HG03135 (cell line): ENCODE measurements around the gene KMT2D.
A peak's percentile ranks its signal among the peaks of the same experiment; 100 is the strongest.

Experiments
- ATAC-seq: cut with Tn5 transposase; IDR thresholded peaks from one replicate; pipeline ENCODE4 v1.9.1; 2021; ENCODE audit warnings: mild to moderate bottlenecking, moderate library complexity; ENCODE audit not compliant: unreplicated experiment

The KMT2D gene

DNA sequence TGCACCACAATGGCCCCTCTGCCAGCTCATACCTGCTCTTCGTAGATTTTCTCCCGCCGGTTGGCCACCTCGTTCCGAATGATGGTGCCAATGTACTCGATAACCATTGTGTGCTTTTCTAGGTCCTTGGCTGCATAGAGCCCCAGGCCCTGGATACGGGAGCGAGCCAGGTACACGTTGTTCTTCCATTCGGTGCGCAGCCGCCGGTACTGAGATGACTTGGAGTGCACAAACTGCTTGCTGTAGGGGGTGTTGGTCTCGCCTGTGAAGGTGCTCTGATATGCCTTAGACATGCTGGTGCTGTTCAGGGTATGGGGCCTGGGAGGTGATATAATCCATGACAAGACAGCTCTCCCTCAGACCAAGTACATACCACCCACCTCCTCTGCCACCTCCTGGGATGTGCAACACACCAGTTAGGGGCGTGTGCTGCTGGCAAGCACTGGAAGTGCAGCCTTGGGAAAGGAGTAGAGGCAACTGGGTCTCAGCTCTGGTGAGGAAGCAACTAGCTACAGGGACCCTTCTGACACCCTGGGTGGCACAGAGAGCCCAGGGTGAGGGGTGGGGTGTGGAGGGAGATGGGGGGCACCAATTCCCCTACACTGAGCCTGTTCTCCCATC, 37.9 kb downstream of the KMT2D start:
- no peak for ATAC-seq

DNA sequence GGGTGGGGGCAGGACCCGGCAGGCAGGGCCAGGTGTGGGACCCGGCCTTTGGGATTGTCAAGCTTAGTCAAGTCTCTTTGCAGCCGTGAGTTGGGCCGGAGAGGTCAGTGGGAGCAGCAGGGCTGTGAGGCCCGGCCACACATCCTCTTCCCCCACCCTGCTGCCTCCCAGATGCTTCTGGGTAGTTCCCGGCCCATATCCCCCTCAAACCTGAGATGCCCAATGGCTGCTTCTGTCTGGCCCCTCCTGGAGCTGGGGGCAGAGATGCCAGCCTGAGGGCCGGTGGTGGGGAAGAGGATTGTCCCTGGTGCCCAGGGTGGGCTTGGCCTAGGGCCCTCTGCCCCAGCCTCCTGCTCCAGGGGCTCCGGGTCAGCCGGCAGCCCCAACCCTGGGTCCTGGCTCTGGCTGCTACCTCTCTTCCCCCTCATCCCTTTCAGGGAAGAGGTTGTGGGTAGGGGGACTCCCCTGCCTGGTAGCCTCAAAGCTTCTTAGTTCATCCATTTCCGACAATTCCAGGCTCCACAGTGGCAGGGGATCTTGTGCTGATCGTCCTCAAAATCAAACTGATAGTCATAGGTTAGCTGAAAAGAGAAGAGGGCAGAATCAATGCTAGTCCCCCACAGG, 39.2 kb downstream of the KMT2D start:
- no peak for ATAC-seq

DNA sequence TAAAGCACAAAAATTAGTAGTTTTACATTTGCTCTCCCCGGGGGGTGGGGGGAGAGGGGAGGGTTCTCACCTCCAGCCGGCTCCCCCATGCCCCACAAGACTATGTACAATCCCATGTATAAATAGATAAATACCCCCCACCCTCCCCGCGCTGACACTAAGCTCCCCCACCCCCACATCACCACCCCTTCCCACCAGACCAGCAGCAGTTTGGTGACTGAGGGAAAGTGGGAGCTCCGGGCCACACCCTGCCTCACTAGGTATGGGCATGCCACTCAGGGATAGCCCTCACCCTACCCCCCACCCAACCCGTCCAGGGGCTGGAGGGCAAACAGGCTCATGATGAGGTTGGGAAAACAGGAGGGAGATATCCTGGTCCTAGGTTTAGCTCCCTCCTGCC, 40.2 kb downstream of the KMT2D start:
- ATAC-seq = no peak

DNA sequence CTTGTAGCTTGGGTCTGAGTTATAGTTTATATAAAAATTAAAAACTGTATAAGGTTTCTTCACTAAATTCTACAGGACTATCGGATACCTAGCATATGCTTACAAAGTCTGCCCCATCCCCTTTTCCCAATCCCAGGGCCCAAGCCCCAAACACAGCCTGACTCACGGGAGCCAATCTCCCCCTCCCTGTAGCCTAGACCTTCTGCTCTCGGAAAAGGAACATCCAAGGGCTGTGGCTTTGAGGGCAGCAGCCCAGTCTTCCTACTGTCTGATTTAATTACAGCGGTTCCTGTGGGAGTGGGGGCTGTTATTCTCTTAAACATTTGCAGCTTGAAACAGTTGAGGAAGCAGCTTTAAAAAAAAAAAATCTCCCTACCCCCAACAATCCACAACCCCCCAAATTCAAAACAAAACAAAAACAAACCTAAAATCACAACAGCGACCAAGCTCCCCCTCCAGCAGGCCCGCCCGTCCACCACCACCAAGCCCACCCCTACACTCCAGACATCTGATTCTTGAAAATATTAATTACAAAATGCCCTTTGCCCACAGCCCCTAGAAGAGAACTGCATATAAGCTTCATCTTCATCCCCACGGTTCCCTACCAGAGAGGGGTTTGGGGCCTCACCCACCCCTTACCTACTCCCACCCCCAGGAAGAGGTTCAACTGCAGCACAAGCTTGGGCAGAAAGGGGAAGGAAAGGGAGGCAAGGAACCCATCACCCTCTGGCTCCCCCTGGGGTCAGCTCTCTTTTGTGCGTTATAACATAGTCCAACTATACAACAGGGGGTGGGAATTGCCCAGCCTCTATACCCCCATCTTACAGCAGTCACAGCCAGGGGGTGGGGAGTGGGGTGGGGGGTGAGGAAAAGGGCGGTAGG, 40.9 kb downstream of the KMT2D start:
- ATAC-seq = no peak

DNA sequence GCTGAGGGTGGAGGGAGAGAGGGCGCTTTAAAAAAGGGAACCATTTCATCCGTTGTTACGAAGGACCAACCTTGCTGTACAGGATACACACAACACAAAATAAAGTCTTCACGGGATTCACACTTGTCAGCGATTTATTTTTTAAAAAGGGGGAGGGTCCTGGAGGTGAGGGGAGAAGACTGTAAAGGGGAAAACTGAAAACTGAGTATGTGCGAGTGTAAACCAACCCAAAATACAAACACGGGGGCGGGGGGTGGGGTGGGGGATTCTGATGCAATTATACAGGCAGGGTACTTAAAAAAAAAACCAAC, 41.5 kb downstream of the KMT2D start:
- no peak for ATAC-seq

DNA sequence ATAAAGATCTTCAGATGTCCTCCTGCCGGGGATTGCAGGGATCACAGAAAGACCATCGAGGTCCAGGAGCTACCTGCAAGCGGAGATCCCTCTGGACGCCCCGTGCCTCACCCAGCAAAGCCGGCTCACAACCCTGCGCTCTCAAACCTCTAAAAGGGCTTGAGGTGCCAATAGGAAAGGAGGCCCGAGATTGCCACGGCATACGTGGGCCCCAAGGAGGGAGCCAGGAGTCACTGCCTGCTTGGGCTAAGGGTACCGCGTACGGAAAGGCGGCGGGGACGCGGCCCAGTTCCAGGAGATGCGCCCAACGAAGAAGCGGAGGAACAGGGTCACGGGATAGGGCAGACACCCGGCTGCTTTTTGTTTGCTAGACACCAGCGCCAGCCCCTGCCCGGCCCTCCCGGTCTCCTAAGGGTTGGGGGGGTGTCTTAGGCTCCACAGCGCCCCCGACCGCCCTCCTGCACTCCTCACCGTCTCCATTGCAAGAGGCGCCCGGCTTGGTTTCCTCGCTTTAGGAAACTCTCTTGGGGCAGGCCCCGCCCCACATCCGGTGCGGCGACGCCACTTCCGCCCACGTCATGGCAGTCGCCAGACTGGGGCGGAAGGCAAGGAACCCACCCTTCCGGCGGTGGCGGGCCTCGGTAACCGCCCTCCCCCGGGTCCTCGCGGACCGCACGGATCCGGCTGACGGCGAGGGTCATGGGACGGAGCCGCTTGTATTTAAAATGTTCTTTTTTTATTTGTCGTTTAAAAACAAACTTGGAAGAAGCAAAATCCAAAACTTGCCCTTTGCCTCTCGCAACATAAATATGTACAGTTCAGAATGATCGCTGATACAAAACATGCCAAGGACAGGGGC, 42.1 kb downstream of the KMT2D start, which contains the start of gene PRKAG1:
PRKAG1 (minus strand) TSS at position 516 of the 859 bp plus-strand sequence; CDS start at position 480, 36 bp downstream.
- ATAC-seq = peak; percentile 90

DNA sequence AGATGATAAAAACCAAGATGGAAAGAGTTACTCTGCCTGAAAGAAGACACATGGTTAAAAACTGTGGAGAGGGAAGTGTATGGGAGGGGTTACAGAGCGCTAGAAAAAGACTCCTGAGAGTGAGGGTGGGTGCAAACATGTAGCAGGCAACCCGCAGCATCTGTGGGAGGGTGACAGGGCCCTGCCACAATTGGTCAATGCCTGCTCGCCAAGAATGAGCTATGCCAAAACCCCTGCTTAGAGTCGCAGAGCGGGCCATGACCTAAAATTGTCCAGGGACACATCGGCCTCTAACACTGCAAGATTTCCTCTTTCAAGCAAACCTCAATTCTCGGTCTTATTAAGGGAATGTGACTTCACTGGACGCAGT, 42.7 kb downstream of the KMT2D start:
- ATAC-seq = peak; percentile 2

DNA sequence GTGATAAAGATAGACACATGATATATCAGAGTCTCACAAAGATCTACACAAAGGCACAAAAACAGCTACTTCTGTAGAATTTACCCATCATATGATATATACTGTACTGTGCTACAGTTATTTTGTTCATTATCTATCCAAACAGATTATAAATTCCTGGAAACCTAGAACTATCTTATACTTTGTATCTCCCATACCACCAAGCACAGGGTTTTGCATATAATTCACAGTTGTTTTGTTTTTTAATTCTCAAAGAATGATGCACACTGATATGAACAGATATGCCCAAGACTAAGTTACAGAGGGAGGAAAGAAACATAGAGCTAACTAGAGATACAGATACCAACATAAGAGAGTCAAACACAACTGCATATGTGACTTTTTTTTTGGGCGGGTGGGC, 45.4 kb downstream of the KMT2D start:
- no peak for ATAC-seq

DNA sequence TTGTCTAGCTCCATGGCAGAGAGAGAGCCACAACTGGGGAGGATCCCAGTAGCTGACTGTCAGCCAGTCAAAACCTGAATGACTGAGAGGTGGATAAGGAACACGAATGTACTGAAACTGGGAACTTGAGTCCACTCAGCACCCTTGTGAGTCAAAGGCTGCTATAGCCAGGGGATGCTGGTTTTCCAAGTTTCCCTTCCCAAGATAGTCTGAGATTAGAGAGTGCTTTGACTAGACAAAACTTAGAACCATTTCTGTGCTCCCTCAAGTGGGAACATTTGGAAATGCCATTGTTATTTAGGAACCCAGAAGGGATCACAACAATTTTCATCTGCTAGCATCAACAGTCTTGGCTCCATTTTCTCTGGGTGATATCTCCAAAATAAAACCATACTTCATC, 46.0 kb downstream of the KMT2D start:
- no peak for ATAC-seq

DNA sequence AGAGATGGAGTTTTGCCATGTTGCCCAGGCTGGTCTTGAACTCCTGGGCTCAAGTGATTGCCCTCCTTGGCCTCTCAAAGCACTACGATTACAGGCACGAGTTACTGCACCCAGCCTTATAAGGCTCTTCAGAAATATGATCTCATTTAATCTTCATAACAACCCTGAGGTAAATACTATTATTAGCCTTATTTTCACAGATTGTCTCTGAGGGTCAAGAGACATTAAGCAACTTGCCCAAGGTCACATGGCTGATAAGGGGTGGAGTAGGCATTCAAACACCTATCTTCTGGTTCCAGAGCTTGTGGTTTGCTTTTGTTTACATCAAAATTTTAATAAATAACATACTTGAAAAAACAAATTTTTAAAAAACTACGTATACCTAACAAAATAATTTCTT, 47.2 kb downstream of the KMT2D start:
- ATAC-seq = no peak

DNA sequence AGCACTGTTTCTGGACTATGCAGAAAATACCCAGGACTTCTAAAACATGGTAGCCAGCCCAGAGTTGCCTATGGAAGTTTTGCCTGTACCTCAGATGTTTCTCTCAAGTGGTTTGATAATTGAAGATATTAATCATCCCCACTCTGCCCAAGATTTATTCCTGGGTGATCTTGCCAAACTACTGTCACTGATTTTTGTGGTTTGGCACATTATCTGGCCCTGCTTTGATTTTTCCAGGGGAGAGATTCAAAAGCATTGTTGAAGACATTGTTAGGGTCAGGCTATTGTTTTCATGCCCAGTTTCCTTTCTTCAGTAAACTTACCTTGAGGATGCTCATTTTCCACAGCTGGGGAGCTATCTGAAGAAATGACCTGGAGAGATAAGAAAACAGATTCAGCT, 47.9 kb downstream of the KMT2D start:
- no peak for ATAC-seq
